CD4-positive, alpha-beta T cell treated with Interleukin-21 for 1 hour (primary cell): ENCODE measurements around the gene ATG10.

Source experiments
- DNase-seq: peaks from one replicate; pipeline ENCODE4 v3.0.0-alpha.2; 2020

ATG10 gene

DNA sequence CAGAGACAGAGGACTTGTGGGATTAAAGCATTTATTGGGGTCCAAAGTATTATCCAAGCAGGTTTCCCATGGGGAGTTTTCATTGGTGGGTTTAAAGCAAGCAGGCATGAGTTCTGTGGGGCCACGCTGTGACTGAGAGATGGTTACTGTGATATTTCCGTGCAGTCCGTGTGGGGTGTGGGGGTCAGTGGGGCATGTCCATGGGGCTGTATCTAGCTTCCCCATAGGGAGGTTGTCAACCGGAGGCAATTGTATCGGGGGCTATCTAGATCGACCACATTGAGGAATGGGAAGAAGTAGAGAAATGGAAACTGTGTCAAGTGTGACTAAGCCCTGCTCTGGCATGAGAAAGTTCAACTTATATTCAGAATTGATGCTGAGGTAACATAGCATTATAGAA is 313.4 kb downstream of the ATG10 start:
- DNase-seq, result no peak

DNA sequence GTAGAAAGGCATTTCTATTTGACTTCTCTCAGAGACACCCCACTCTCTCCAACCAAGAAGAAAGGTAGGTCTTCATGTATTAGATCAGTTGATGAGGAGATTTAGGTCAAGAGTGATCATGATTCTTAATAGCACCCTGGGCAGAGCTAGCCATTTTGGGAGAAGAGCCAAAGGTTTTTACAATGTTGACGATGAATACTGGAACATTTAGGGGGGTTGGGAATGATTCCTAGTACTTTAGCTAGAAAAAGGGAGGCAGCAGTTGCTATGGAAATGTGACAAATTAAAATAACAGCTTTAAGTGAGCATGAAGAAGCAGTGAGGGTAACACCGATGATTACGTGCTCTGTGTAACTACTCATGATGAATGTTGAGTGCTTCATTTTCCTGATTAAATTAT is 315.8 kb downstream of the ATG10 start:
- no peak for DNase-seq

DNA sequence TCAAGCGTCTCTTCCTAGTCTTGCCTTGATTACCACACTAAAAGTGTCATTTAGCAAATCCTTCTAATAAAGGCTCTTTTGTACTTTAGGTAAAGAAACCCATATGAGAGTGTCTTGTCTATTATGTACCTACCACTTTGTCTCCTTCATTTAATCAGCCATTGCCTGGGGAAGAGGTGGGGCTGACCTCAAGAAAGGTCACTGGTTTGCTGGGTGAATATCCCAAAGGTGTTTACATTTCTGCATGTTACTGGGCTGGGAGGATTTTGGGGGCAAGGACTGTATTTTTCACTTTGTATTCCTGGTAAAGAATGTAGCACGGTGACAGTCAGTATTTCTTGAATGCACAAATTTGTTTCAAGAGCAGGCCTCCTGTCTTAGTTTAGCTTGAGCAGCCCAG is 318.2 kb downstream of the ATG10 start:
- DNase-seq, result no peak

DNA sequence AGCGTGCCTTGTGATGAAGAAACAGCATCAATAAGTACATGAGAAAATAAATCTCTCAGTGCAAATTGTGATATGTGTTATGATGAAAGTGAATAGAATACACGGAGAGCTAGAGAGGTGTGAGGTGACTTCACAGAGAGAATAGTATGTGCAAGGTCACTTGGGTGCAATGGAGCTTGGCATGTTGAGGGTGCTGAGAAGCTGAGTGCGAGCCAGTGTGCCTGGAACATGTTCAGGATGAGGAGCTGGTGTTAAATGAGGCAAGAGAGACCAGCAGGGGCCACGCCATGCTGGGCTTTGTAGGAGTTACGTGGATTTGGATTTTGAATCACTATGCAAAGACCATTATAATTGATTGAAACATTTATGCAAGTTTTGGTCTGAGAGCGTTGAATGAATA is 319.1 kb downstream of the ATG10 start:
- DNase-seq, result no peak

DNA sequence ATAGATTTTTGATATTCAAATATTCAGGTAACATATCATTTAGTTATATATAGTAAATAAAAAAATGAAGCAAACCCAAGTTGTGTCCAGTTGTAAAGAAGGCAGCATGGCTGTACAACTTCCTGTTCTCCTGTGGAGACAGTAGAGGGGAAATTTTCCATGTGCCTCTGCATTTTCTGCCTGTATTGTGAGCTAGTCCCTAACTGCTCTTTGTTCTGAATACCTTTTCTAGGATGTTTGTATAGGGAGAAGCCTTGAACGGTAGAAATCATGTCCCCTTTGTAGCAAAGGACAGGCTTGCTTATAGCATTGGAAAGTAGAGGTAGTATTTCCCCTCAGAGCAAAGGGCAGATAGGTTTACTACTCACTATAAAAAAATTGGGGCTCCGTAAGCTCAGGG is 319.6 kb downstream of the ATG10 start:
- DNase-seq, result no peak

DNA sequence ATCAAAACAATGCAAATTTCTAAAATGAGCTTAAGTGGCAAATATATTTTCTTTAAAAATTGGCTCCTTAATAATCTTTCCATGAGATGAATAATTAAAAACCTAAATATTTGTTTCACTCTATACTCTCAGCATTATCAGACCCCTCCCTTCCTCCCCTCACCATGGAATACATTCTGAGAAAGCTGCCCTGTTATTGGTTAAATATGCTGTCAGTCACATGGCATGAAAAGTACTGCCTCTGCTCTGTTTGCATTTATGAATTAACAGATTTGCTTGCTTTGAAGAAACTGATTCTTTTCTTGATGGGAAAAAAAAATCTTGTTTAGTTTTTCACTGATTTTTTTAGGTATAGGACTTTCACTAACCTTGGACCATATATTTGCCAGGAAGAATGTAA is 323.3 kb downstream of the ATG10 start:
- no peak for DNase-seq

DNA sequence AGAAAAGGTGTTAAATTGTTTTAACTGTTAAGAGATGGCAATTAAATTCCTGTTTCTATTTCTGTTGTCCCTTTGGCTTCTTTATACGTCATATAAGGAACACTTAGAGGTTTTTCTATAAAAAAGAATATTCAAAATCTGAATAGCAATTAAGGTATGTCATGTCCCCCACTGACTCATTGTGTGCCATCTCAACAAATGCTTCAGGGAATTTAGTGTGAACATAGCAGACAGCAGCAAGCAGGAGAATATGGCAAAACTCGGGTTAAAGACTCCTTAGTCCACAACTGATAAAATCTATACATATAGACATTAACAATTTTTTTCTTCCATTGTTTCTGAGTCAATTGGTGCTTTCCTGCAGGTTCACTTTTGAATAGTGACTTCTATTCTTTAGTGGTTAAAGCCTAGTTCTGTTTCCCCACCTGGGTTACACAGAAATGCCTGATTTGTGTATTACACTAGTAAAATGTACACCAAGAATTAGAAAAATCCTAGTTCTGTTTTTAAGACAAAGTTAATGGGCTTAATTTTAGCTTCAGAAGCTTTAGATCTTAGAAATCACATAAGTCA is 324.2 kb downstream of the ATG10 start:
- no peak for DNase-seq

DNA sequence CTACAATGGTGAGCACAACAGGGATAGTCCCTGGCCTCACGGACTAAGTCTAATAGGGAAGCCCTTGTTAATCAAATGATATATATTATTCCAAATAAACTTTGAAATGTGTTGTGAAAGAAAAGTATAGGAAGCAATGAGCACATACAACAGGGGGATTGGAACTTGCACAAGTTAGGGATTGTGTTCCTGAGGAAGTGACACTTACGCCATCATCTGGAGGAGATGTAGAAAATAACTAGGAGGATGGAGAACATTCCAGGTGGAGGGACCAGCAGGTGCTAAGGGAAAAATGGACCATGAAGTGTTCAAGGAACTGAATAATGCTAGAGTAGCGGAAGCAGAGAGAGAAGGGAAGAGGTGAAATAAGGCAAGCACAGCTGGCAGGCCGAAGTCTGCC is 325.1 kb downstream of the ATG10 start:
- DNase-seq, result no peak

DNA sequence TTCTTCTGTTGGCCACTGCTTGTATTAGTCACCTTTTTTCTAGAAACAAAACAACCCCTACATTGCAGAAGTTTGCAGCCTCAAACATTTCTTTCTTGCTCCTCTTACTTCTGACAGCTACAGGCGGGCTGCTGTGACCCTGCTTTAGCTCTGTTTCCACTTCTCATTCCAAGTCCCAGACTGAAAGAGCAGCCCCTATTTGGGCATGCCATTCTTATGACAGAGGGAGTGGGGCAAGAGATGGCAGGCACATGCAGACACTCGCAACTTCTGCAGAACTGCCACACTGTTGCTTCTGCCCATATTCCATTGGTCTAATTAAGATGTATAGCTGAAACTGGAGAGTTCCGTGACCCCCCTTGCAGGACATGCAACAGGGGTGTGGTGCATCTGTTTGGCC is 325.9 kb downstream of the ATG10 start:
- no peak for DNase-seq

DNA sequence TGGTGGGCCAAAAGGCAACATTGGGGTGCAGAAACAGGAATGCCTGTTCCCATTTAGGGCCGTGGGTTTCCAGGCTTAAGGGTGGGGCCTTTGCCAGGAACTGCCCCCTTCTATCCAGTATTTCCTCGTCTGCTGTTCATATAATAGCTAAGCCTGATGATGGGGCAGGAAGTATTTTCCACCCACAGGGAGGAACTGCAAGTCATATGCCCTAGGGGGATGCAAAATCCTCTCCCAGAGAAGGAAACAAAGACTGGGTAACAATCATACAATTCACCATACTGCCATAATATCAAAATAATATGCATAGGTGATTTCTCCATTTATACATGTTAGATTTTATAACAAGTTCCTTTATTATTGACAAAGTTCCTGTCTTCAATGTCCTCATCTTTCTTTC is 326.8 kb downstream of the ATG10 start:
- DNase-seq, result no peak

DNA sequence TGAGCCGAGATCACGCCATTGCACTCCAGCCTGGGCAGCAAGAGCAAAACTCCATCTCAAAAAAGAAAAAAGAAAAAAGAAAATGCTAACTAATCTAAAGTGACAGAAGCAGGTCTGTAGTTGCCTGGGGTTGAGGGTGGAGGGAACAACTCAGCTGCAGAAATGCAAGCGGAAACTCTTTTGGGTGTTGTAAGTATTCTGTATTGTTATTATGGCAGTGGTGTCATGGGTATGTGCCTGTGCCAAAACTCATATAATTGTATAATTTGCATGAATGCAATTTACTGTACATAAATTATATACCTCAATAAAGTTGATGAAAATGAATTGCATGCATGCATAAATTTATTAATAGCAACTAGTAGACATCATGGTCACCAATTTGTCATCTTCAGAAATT is 329.4 kb downstream of the ATG10 start:
- DNase-seq, result no peak
